ENCODE results near the gene THBS3.
"Not testable (repeated sequence)": the region's sequence is repeated elsewhere in the genome, so short reads cannot be mapped to it uniquely, and the experiment has no call there.

GRCh38 chr1:155220211-155220965 lies 12.7 kb upstream of the THBS3 start:
- TF ChIP-seq ATF7 (IDR thresholded peaks at IDR 0.05); MEIS2 (IDR thresholded peaks at IDR 0.05; ENCODE audit: partially characterized antibody); POLR2H (tag; IDR thresholded peaks at IDR 0.05; ENCODE audit: low read depth); CREB1 (IDR thresholded peaks at IDR 0.05); CREB1 (CRISPR knock-in tag; IDR thresholded peaks at IDR 0.05): not testable (repeated sequence)
